RWPE1 (cell line): ENCODE measurements around the gene TCF7L1.
A peak's percentile ranks its signal among the peaks of the same experiment; 100 is the strongest.

ENCODE experiments used
- CTCF ChIA-PET: fragments of 350-600 bp; sonication (Branson Sonifier 250); formaldehyde crosslinking; extraction: SDS; loops from one replicate; lab custom pipeline; 2021; lab: Yijun Ruan, JAX
- POLR2A ChIA-PET: fragments of 400-600 bp; formaldehyde crosslinking; extraction: SDS; loops from one replicate; lab custom pipeline; 2020; ENCODE audit warnings: antibody characterized with exemption; ENCODE audit not compliant: low non-redundant PET; lab: Yijun Ruan, JAX
- DNase-seq: peaks from one replicate; pipeline ENCODE4 v3.0.0; 2012; ENCODE audit warnings: low spot score
- H3K27ac ChIP-seq: fragments of 450-650 bp; 2 replicates; pipeline ENCODE4 v1.5.1; 2017
- CTCF ChIP-seq: fragments of 450-650 bp; conservative IDR thresholded peaks from 2 replicates; pipeline ENCODE4 v1.5.1; 2017; ENCODE audit warnings: low read depth, mild to moderate bottlenecking

TCF7L1 gene

GRCh38 chr2:85245891-85246290, 112.7 kb downstream of the TCF7L1 start:
- ChIA-PET CTCF (interaction anchor here (1.3 kb wide), 2 partner anchors 10 to 11 kb away, joined by 3 to 5 read pairs; no protein-coding TSS in a partner anchor), POLR2A (no interaction called here)
- TF ChIP-seq CTCF = no peak
- H3K27ac ChIP-seq = peak overlapping the region; percentile 32; the same call in 1 of the 2 replicates
- no peak for DNase-seq

- H3K27ac ChIP-seq = peak overlapping the region; percentile 44
- no peak for DNase-seq
- ChIA-PET POLR2A (no interaction called here), CTCF (interaction anchor here (1.1 to 1.5 kb wide), 3 partner anchors 10 to 20 kb away, joined by 3 to 6 read pairs (median 3); no protein-coding TSS in a partner anchor)
- TF ChIP-seq CTCF = no peak
Observed at GRCh38 chr2:85246348-85246747, 113.2 kb downstream of the TCF7L1 start.

- H3K27ac ChIP-seq = no peak overlapping the region
- ChIA-PET POLR2A (no interaction called here), CTCF (interaction anchor here (1.1 to 1.5 kb wide), 3 partner anchors 17 to 181 kb away, joined by 3 to 6 read pairs (median 3); no protein-coding TSS in a partner anchor)
- TF ChIP-seq CTCF = no peak
- no peak for DNase-seq
Observed at GRCh38 chr2:85247610-85248009, 114.4 kb downstream of the TCF7L1 start.

- H3K27ac ChIP-seq = peak overlapping the region; percentile 93
- CTCF ChIA-PET = interaction anchor here (0.7 kb wide), 1 partner anchor 30 kb away, joined by 3 read pairs; no protein-coding TSS in a partner anchor
- peak; percentile 70 for DNase-seq
- no peak for TF ChIP-seq CTCF
- POLR2A ChIA-PET = no interaction called here
Observed at GRCh38 chr2:85248773-85249509, 115.7 kb downstream of the TCF7L1 start.

- ChIA-PET POLR2A (no interaction called here), CTCF (no interaction called here)
- no peak for DNase-seq
- no peak for TF ChIP-seq CTCF
- H3K27ac ChIP-seq = peak overlapping the region; percentile 39
Observed at GRCh38 chr2:85250045-85250444, 116.9 kb downstream of the TCF7L1 start.

- POLR2A ChIA-PET = no interaction called here
- DNase-seq = no peak
- H3K27ac ChIP-seq = no peak overlapping the region
- TF ChIP-seq CTCF = no peak
- CTCF ChIA-PET = interaction anchor here (1.0 kb wide), 1 partner anchor 14 kb away, joined by 3 read pairs; no protein-coding TSS in a partner anchor
Observed at GRCh38 chr2:85251070-85251616, 118.0 kb downstream of the TCF7L1 start.
